OCI-LY1 (cell line): ENCODE data around the gene ZNF609.

Experiments used
- H2AFZ ChIP-seq: fragments of 200-600 bp; sonication (generic), shearing (Covaris generic); 2 replicates; pipeline ENCODE4 v1.6.0; 2014; ENCODE audit warnings: antibody characterized with exemption, mild to moderate bottlenecking, low read length
- H3F3A ChIP-seq: fragments of 200-600 bp; sonication (generic), shearing (Covaris generic); 2 replicates; pipeline ENCODE4 v1.6.0; 2014; ENCODE audit warnings: mild to moderate bottlenecking, antibody characterized with exemption, low read length, moderate library complexity; ENCODE audit not compliant: insufficient read depth
- H3K27ac ChIP-seq: fragments of 200-600 bp; sonication (generic); 2 replicates; pipeline ENCODE4 v1.5.1; 2014; ENCODE audit warnings: low read length, mixed run types, mild to moderate bottlenecking, low read depth; ENCODE audit not compliant: poor library complexity, severe bottlenecking
- H3K27me3 ChIP-seq: fragments of 200-600 bp; sonication (generic); 2 replicates; pipeline ENCODE4 v1.6.0; 2014; ENCODE audit warnings: antibody characterized with exemption, mild to moderate bottlenecking, low read length, moderate library complexity; ENCODE audit not compliant: insufficient read depth
- H3K36me3 ChIP-seq: fragments of 200-600 bp; sonication (generic); 2 replicates; pipeline ENCODE4 v1.6.1; 2014; ENCODE audit warnings: mild to moderate bottlenecking, antibody characterized with exemption, low read length, moderate library complexity, mixed read lengths; ENCODE audit not compliant: insufficient read depth
- H3K4me1 ChIP-seq: fragments of 200-600 bp; sonication (generic); 2 replicates; pipeline ENCODE4 v1.5.1; 2014; ENCODE audit warnings: mild to moderate bottlenecking, low read length, moderate library complexity; ENCODE audit not compliant: insufficient read depth, severe bottlenecking
- H3K4me2 ChIP-seq: fragments of 200-600 bp; sonication (generic), shearing (Covaris generic); 2 replicates; pipeline ENCODE4 v1.6.1; 2014; ENCODE audit warnings: low read length
- H3K4me3 ChIP-seq: fragments of 200-600 bp; sonication (generic); 2 replicates; pipeline ENCODE4 v1.5.1; 2014; ENCODE audit warnings: low read length, low read depth, mild to moderate bottlenecking, mixed read lengths; ENCODE audit not compliant: poor library complexity, severe bottlenecking
- H3K79me2 ChIP-seq: fragments of 200-600 bp; shearing (Covaris generic); 2 replicates; pipeline ENCODE4 v1.6.1; 2016; ENCODE audit warnings: mixed run types, low read length, mixed read lengths; ENCODE audit not compliant: insufficient read depth
- H3K9ac ChIP-seq: fragments of 200-600 bp; sonication (generic), shearing (Covaris generic); 2 replicates; pipeline ENCODE4 v1.6.1; 2014; ENCODE audit warnings: mild to moderate bottlenecking, low read length, mixed read lengths
- H3K9me2 ChIP-seq: fragments of 200-600 bp; sonication (generic), shearing (Covaris generic); 2 replicates; pipeline ENCODE4 v1.6.1; 2014; ENCODE audit warnings: low read depth, mild to moderate bottlenecking, low read length, mixed read lengths
- H3K9me3 ChIP-seq: fragments of 200-600 bp; shearing (Covaris generic); 2 replicates; pipeline ENCODE4 v1.6.1; 2014; ENCODE audit warnings: low read length, mixed read lengths
- H4K20me1 ChIP-seq: fragments of 200-600 bp; sonication (generic), shearing (Covaris generic); 2 replicates; pipeline ENCODE4 v1.6.0; 2016; ENCODE audit warnings: mild to moderate bottlenecking, low read length; ENCODE audit not compliant: insufficient read depth
- CTCF ChIP-seq: fragments of 200-600 bp; sonication (generic), shearing (Covaris generic); IDR thresholded peaks from 2 replicates; pipeline ENCODE4 v1.5.1; 2017; ENCODE audit warnings: mild to moderate bottlenecking, antibody characterized with exemption, low read length, moderate library complexity, mixed read lengths
- EZH2 ChIP-seq: fragments of 200-600 bp; sonication (generic), shearing (Covaris generic); IDR thresholded peaks from 2 replicates; pipeline ENCODE4 v1.8.0; 2017; ENCODE audit warnings: borderline replicate concordance, mixed run types, mild to moderate bottlenecking, antibody characterized with exemption, low read length, moderate library complexity, mixed read lengths

Gene ZNF609

GRCh38 chr15:64690008-64690407, 229.6 kb downstream of the ZNF609 start:
- Histone ChIP-seq H3K9ac (no peak overlapping the region), H2AFZ (no peak overlapping the region), H3F3A (no peaks in the 10 kb centered on the region), H3K27ac (no peak overlapping the region), H3K4me2 (no peak overlapping the region), H3K9me3 (no peaks in the 10 kb centered on the region), H3K36me3 (peaks cover 71% of the 10 kb centered on the region), H4K20me1 (no peaks in the 10 kb centered on the region), H3K4me1 (peaks cover 6% of the 10 kb centered on the region), H3K79me2 (no peaks in the 10 kb centered on the region), H3K27me3 (no peaks in the 10 kb centered on the region), H3K4me3 (no peak overlapping the region), H3K9me2 (no peaks in the 10 kb centered on the region)
- no peak for TF ChIP-seq CTCF

- Histone ChIP-seq H3K9me3 (no peaks in the 10 kb centered on the region), H3F3A (no peaks in the 10 kb centered on the region), H3K27ac (no peak overlapping the region), H3K4me1 (peaks cover 13% of the 10 kb centered on the region), H3K9me2 (no peaks in the 10 kb centered on the region), H3K4me3 (no peak overlapping the region), H3K4me2 (no peak overlapping the region), H3K79me2 (no peaks in the 10 kb centered on the region), H3K36me3 (peaks cover 65% of the 10 kb centered on the region), H3K27me3 (no peaks in the 10 kb centered on the region), H2AFZ (no peak overlapping the region), H4K20me1 (no peaks in the 10 kb centered on the region), H3K9ac (no peak overlapping the region)
- peak; percentile 31; the same call in 1 of the 2 replicates for TF ChIP-seq CTCF
- no peak for TF ChIP-seq EZH2
Measured at GRCh38 chr15:64690578-64691296, 230.4 kb downstream of the ZNF609 start.

- Histone ChIP-seq H3K4me2 (no peak overlapping the region), H3K4me3 (no peak overlapping the region), H3K9ac (no peak overlapping the region), H3K4me1 (peaks cover 16% of the 10 kb centered on the region), H4K20me1 (no peaks in the 10 kb centered on the region), H3K27ac (no peak overlapping the region), H3K79me2 (no peaks in the 10 kb centered on the region), H3K9me2 (no peaks in the 10 kb centered on the region), H3K9me3 (no peaks in the 10 kb centered on the region), H3K36me3 (peaks cover 57% of the 10 kb centered on the region), H3F3A (no peaks in the 10 kb centered on the region), H2AFZ (no peak overlapping the region), H3K27me3 (no peaks in the 10 kb centered on the region)
- TF ChIP-seq CTCF: no peak
- no peak for TF ChIP-seq EZH2
Measured at GRCh38 chr15:64691896-64692565, 231.7 kb downstream of the ZNF609 start.
